GM12874 (cell line): ENCODE measurements around the gene CSTPP1.

Experiments
- TF ChIP-seq, protein P1 (sequence below): IDR thresholded peaks from 2 replicates; pipeline ENCODE4 v1.5.1; 2011; ENCODE audit warnings: low read depth, mild to moderate bottlenecking, control low read depth, low read length, moderate library complexity; ENCODE audit not compliant: insufficient read depth

The CSTPP1 gene

DNA sequence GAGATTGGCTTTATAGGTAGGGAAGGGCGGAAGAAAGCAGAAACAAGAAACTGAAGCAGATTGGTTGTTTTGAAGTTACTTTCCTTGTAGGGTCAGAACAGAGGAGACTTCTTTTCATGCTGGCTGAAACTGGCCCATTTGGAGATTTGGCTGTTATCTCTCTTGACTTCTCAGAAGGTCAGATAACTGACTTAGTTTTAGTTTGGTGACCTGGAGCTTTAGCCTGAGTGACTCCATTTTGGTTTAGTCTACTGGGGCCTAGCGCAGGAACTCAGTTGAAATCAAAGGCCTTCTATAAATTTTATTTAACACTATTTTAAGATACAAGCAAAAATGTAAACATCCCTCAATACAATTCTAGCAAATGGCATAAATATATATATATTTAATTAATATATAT, 31.4 kb downstream of the CSTPP1 start:
- TF ChIP-seq, protein P1, sequence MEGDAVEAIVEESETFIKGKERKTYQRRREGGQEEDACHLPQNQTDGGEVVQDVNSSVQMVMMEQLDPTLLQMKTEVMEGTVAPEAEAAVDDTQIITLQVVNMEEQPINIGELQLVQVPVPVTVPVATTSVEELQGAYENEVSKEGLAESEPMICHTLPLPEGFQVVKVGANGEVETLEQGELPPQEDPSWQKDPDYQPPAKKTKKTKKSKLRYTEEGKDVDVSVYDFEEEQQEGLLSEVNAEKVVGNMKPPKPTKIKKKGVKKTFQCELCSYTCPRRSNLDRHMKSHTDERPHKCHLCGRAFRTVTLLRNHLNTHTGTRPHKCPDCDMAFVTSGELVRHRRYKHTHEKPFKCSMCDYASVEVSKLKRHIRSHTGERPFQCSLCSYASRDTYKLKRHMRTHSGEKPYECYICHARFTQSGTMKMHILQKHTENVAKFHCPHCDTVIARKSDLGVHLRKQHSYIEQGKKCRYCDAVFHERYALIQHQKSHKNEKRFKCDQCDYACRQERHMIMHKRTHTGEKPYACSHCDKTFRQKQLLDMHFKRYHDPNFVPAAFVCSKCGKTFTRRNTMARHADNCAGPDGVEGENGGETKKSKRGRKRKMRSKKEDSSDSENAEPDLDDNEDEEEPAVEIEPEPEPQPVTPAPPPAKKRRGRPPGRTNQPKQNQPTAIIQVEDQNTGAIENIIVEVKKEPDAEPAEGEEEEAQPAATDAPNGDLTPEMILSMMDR = no peak

DNA sequence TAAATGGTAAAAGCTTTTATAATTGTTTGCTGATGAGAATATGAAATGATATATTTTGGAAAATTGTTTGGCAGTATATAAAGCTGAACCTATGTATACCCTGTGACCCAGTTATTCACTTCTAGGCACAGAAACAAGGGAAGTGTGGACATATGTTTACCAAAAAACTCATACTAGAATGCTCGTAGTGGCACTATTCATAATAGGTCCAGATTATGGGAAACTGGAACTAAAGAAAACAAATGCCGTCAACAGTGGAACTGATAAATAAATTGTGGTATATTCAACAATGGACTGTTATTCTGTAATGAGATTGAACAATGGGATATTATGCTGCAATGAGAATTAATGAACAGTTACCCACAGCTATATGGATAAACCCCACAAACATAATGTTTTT, 32.8 kb downstream of the CSTPP1 start:
- TF ChIP-seq, protein P1 = no peak

DNA sequence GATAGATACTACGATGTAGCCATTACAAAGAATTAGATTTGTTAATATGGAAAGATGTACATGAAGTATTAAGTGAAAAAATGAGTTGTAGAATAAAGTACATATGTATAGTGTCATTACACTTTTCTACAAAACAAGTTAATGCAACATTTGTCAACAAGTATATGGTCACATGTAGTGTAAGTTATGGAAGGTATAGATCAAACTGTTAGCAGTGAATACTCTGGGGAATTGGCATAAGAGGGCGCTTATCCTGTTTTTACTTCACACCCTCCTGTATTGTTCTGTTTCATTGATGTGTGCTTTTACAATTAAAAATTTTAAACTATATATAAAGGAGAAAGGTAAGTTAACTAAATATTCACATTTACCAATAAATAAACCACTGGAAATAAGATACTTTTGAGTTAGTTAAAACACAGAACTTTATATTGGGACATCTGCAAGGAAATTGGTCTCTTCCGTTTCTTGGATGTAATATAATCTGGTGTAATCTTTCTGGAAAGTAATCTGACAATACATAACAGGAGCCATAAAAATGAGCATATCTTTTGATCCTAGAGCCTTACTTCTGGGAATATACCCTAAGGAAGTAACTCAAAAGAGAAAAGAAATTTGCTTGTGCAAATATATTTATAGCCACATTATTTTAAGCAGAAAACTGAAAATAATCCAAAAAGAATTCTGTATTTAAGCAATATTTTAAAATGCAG, 34.5 kb downstream of the CSTPP1 start:
- TF ChIP-seq, protein P1 = no peak

GRCh38 chr11:46972343-46972742, 35.8 kb downstream of the CSTPP1 start:
- TF ChIP-seq, protein P1 = no peak

DNA sequence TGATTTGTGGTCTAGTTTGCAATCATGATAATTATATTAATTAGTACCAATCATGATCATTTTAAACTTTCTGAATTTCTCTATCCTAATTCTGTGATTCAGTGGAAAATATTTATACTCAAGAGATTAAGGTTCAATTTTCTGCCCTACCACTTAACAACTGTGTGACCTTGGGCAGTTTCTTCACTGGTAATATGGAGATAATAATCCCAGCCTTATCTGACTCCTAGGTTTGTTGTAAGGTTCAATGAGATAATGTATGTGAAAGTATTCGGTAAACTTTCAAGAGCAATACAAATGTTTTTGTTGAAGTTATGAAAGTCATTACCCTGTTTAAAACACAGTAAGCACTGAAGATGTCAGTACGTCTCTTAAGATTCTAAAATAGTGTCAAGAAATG, 36.3 kb downstream of the CSTPP1 start:
- TF ChIP-seq, protein P1 = no peak

- TF ChIP-seq, protein P1 = no peak
These were observed 39.8 kb downstream of the CSTPP1 start for GRCh38 chr11:46976182-46976854.

DNA sequence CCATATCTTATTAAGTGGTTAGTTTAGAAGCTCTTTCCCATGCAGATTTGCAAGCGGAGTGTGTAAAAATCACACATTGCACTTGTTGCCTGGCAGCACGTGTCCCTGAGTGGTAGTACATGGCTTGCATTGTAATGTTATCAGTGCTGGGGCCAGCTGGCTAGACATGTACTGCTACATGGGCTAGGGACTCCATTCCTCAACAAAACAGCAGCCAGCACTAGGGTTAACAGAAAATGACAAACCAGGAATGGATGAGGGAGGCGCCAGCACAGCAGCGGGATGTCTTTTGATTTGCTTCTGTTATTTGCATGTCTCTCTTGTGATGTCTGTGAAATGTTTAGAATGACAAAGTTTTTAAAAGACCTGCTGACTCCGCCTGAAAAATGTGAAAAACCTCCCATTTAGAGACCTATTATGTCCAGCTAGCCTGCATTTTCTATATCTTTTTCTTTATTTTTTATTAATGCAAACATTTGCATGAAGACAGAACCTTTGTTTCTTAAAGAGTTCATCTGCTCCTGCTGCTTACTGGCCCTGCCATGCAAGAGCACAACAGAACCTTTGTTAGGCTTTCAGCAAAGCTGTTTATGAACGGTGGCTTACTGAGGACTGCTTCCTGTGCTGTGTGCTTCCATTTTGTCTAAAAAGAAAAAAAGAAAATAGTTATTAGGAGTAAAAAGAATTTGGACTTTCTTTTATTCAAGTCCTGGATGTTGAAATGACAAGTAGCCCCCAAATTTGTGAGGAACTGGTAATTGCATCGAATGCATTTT, 40.7 kb downstream of the CSTPP1 start:
- TF ChIP-seq, protein P1 = no peak
